GM19099 (cell line): ENCODE measurements around the gene KCNJ10.

Experiments
- POLR2A ChIP-seq: IDR thresholded peaks from 3 replicates; pipeline ENCODE4 v1.6.1; 2011; ENCODE audit warnings: low read depth; ENCODE audit not compliant: insufficient read length; ENCODE audit errors: extremely low read depth

KCNJ10 gene

GRCh38 chr1:160028426-160028825, 41.5 kb downstream of the KCNJ10 start:
- no peak for TF ChIP-seq POLR2A

- TF ChIP-seq POLR2A = no peak
Observed at GRCh38 chr1:160025314-160025713, 44.6 kb downstream of the KCNJ10 start.

GRCh38 chr1:160024195-160024905, 45.6 kb downstream of the KCNJ10 start:
- TF ChIP-seq POLR2A = no peak

- no peak for TF ChIP-seq POLR2A
Observed at GRCh38 chr1:160022330-160023310, 47.3 kb downstream of the KCNJ10 start.

GRCh38 chr1:160021376-160022074, 48.4 kb downstream of the KCNJ10 start:
- no peak for TF ChIP-seq POLR2A

GRCh38 chr1:160020196-160020595, 49.8 kb downstream of the KCNJ10 start:
- no peak for TF ChIP-seq POLR2A

GRCh38 chr1:160018900-160019299, 51.1 kb downstream of the KCNJ10 start:
- no peak for TF ChIP-seq POLR2A

- no peak for TF ChIP-seq POLR2A
Observed at GRCh38 chr1:160018347-160018746, 51.6 kb downstream of the KCNJ10 start.

- TF ChIP-seq POLR2A = no peak
Observed at GRCh38 chr1:160017592-160017991, 52.4 kb downstream of the KCNJ10 start.

- TF ChIP-seq POLR2A = no peak
Observed at GRCh38 chr1:160011781-160012180, 58.2 kb downstream of the KCNJ10 start.

- no peak for TF ChIP-seq POLR2A
Observed at GRCh38 chr1:160009801-160010200, 60.2 kb downstream of the KCNJ10 start.

GRCh38 chr1:160009081-160009480, 60.9 kb downstream of the KCNJ10 start:
- TF ChIP-seq POLR2A = no peak

GRCh38 chr1:160007577-160008200, 62.3 kb downstream of the KCNJ10 start:
- no peak for TF ChIP-seq POLR2A

GRCh38 chr1:160006312-160006940, 63.5 kb downstream of the KCNJ10 start:
- no peak for TF ChIP-seq POLR2A
